Activated effector memory CD4-positive, alpha-beta T cell treated with Interleukin-2 at 50 U/mL for 16 hours (primary cell): ENCODE measurements around the gene DNAH3.
"Not testable (repeated sequence)": the region's sequence is repeated elsewhere in the genome, so short reads cannot be mapped to it uniquely, and the experiment has no call there.

ENCODE experiments used
- DNase-seq: peaks from one replicate; pipeline ENCODE4 v3.0.0-alpha.2; 2020

DNAH3 gene

DNA sequence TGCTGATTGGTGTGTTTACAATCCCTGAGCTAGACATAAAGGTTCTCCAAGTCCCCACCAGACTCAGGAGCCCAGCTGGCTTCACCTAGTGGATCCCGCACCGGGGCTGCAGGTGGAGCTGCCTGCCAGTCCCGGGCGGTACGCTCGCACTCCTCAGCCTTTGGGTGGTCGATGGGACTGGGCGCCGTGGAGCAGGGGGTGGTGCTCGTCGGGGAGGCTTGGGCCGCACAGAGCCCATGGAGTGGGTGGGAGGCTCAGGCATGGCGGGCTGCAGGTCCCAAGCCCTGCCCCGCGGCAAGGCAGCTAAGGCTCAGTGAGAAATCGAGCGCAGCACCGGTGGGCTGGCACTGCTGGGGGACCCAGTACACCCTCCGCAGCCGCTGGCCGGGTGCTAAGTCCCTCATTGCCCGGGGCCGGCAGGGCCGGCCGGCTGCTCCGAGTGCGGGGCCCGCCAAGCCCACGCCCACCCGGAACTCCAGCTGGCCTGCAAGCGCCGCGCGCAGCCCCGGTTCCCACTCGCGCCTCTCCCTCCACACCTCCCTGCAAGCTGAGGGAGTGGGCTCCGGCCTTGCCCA is 161.1 kb downstream of the DNAH3 start:
- not testable (repeated sequence) for DNase-seq

DNA sequence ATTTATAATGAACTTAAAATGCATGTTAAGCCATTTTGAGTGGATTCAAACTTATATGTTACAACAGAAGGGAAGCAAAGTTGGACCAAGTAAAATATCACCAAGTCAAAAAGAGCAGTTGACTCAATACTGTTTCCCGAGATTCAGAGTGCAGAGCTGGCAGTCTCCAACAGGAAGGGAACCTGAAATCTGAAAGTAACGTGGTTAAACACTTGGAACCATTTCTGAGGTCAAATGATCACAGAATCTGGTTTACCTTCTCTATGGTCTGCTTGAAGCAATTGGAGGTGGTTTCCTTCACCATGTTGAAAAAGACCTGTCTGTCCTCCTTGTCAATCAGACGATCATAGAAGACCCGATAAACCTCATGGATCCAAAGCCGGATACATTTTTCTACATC is 163.6 kb downstream of the DNAH3 start:
- DNase-seq: no peak

DNA sequence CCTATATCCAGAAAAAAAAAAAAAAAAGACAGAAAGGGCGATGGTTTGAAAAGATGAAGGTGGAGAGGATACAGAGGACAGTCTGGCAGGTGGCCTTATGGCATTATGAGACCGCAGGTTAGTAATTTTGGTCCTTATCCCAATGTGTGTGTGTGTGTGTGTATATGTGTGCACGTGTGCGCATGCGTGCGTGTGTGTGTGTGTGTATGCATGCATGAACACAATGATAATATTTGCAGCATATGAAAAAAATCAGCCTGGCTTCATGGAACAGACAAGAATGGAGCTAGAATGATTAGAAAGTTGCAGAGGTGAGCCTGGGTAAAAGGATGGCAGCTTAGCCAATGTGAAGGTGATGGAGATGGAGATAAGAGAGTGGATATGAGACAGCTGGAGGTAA is 166.6 kb downstream of the DNAH3 start:
- no peak for DNase-seq

GRCh38 chr16:20976576-20976975 is 174.1 kb downstream of the DNAH3 start:
- DNase-seq: no peak

DNA sequence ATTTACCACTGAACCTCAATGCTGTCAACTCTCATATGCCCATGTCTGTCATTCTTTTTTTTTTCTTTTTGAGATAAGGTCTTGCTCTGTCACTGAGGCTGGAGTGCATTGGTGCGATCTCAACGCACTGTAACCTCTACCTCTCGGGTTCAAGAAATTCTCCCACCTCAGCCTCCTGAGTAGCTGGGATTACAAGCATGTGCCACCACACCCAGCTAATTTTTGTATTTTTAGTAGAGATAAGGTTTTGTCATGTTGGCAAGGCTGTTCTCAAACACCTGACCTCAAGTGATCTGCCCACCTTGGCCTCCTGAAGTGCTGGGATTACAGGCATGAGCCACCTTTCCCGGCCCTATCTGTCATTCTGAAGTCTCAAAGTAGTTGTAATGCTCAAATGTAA is 177.4 kb downstream of the DNAH3 start:
- not testable (repeated sequence) for DNase-seq

GRCh38 chr16:20971401-20971800 is 179.2 kb downstream of the DNAH3 start:
- DNase-seq: no peak

DNA sequence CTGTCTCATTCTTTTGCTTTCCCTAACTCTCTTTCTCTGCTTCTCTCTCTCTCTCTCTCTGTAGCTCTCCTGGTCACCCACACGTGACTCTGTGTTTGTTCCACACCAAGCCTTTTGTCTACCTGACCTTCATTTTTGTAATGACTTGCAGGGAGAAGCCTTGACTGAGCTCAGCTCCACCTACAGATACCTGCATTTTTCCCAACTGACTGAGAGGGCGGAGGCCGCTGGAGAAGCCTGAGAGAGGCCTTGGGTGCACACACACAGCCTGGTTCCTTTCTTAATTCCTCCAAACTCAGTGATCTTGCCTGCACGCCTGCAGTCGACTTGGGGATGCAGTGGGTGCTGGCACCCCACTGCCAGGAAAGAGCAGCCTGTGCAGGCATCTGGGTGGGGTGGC is 181.3 kb downstream of the DNAH3 start:
- DNase-seq: no peak

DNA sequence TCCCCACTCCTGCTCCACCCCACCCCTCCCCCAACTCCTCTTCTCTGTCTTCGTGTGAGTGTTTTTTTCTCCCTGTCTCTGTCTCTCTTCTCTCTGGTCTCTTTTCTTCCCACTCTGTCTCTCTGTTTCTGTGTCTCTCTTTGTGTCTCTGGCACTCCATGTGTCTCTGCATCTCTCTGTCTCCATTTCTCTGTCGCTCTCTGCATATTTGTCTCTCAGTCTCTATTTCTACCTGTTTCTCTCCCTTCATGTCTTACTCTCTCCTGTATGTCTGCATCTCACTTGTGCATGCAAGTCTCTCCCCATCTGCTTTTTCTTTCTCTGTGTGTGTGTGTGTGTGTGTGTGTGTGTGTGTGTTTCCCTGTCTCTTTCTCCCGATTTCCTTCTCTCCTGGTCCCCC is 181.9 kb downstream of the DNAH3 start:
- no peak for DNase-seq

- DNase-seq: no peak
Measured at GRCh38 chr16:20960899-20961298, 189.7 kb downstream of the DNAH3 start.

- DNase-seq: no peak
Measured at GRCh38 chr16:20957153-20957552, 193.5 kb downstream of the DNAH3 start.

DNA sequence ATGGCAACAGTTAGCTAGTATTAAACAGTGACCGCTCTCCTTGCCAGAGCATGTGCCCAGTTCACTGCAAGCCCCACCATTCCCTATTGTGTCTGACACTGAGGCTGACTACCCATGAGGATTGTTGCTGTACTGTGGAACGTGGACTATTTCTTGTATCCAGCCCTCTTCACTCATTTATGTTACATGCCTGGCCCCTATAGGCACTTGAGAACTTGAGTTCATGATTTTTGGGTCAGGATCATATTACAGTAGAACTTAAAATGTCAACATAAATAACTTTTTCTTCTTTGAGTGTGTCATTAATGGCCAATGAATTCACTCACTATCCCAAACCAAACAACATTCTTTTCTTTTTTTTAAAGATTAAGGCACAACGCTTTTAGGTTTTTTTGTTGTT is 194.3 kb downstream of the DNAH3 start:
- no peak for DNase-seq

DNA sequence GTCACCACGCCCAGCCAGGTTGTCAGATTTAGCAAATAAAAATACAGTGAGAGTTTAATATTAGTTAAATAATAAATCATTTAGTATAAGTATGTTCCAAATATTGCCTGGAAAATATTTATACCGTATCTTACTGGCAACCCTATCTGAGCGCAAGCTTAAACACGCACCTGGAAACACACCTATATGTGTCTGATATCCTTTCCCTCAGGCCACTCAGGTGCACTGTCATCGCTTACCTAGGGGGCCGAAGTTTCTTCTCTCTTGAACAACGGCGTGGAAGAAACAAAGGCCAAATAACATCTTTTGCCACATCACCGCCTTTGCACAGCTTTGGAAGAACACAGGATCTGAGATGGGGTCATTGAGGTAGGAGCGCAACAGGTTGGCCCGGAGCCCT is 196.1 kb downstream of the DNAH3 start:
- no peak for DNase-seq

- DNase-seq: no peak
Measured at GRCh38 chr16:20952139-20952920, 198.3 kb downstream of the DNAH3 start.

GRCh38 chr16:20950294-20950693 is 200.4 kb downstream of the DNAH3 start:
- no peak for DNase-seq

DNA sequence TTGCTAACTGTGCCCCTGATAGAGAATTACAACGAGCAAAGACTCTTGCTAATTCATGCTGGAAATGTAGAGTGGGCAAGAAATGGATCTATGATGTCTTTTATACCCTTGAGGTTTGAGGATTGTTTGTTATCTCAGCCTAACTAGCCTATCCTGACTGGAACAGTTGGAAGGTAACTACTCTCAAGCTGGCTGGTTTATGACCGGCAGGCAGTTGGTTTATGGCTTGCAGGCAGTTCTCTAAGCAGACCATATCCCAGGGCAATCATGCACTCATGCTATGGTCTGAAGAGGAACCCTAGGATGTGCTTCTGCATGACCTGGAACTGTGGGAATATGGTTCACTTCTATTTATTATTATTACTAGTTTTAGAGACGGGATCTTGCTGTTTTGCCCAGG is 201.0 kb downstream of the DNAH3 start:
- DNase-seq: no peak

DNA sequence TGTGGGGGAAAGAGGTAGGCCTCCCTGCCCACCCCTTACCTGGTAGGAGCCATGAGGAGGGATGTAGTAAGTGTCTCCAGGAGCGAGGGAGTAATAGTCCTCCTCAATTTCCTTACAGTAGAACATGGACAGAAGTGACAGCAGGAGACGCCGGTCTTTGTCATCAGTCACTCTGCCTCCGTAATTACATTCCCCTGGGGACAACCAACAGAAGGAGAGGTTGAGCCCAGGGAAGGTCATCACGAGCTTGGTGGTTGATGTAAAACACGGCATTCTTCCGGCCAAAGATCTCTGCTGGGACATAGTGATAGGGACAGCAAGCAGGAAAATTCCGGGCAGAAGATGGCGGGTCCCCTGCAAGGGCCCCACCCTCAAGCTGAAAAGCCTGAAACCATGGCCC is 202.2 kb downstream of the DNAH3 start:
- DNase-seq: no peak

GRCh38 chr16:20946015-20946629 is 204.5 kb downstream of the DNAH3 start:
- DNase-seq: no peak

- not testable (repeated sequence) for DNase-seq
Measured at GRCh38 chr16:20945575-20945875, 205.1 kb downstream of the DNAH3 start.

GRCh38 chr16:20944861-20945574 is 205.6 kb downstream of the DNAH3 start:
- DNase-seq: no peak

DNA sequence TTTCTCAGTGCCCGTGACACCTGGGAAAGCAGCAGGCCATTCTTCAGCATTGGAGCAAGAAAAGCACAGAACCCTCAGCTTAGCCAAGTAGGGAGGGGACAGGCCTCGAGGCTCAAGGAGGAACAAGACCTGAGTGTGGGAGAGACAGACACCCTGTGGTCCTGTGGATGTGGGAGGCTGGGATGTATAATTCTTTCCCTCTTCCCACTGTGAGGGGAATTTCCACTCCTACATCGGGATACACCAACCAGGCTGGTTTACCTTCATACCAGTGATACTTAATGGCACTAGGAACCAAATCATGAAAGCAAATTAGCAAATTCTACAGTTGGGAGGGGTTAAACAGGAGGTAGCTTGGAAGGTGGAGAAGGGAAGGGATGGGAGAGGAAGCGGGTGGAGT is 208.4 kb downstream of the DNAH3 start:
- no peak for DNase-seq

DNA sequence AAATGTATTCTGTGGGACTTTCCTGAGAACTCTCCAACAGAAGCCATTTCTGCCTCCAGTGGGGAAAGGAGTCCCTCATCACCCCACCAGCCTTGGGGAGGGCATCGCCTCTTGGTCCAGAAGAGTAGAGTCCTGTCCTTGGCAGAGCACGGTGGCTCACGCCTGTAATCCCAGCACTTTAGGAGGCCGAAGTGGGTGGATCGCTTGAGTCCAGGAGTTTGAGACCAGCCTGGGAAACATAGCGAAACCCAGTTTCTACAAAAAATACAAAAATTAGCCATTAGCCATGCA is 209.1 kb downstream of the DNAH3 start:
- DNase-seq: no peak

GRCh38 chr16:20940871-20941635 is 209.6 kb downstream of the DNAH3 start:
- no peak for DNase-seq

- DNase-seq: no peak
Measured at GRCh38 chr16:20939611-20940010, 211.0 kb downstream of the DNAH3 start.
